Stimulated activated CD8-positive, alpha-beta memory T cell treated with anti-CD3 and anti-CD28 coated beads, Interleukin-12 subunit alpha, Interleukin-12 subunit beta, amount 100 ng/mL, for 1 hour (primary cell): ENCODE data around the gene CSRNP3.

Experiments
- DNase-seq: peaks from one replicate; pipeline ENCODE4 v3.0.0-alpha.2; 2020; ENCODE audit warnings: low read depth

Gene CSRNP3

GRCh38 chr2:165687426-165688002 is 218.0 kb downstream of the CSRNP3 start:
- no peak for DNase-seq

DNA sequence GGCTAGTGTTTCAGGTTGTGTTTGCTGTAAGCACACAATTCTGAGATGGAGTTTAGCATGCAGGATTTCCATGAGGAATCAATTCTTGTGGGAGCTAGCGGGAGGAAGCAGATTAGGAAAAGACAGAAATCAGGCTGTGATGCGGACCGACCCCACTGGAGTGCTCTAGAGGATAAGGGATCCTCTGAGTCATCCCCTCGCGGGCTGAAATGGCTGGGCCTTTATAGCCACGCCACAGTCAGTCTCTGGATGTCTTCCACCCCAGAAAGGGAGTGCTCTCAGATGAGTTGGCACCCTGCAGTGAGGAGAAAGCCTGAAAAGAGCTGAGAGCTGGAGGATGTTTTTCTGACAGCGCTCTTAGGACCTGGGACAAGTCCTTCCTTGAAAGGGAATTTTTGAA is 222.1 kb downstream of the CSRNP3 start:
- no peak for DNase-seq

DNA sequence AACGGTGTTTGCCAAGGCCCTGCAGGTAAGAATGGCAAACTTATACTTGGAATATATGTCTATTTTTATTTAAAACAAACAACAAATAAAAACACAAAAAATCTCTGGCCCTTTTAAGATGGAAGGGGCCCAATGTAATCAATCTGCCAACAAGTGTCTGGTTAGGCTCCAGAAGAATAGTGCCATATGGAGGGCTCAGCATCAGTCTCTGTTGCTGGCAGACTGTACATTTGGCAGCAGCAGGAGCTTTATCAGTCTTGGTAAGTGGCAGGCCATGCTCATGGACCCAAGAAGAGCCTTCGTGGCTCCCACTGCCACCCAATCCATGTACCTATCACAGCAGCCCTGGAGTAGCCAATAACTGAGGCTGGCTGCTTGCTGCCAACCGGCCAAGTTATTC is 223.4 kb downstream of the CSRNP3 start:
- DNase-seq = no peak

DNA sequence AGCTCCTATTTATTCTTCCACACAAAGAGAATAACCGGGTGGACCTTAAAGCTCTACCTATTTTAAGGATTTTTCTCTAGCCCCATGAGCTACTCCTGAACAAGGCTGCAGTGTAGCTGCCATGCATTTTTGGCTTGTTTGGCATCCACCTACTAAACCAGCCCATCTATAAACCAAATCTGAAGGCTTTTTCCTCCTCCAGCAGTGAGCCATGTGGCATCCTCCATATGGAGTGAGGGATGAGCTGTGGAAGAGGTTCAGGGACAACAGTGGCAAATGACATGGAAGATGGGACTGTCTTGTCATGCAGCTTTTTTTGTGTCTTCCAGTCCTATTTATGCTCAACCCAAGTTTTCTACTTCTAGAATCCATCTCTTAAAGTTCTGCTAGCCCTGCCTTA is 224.3 kb downstream of the CSRNP3 start:
- no peak for DNase-seq

DNA sequence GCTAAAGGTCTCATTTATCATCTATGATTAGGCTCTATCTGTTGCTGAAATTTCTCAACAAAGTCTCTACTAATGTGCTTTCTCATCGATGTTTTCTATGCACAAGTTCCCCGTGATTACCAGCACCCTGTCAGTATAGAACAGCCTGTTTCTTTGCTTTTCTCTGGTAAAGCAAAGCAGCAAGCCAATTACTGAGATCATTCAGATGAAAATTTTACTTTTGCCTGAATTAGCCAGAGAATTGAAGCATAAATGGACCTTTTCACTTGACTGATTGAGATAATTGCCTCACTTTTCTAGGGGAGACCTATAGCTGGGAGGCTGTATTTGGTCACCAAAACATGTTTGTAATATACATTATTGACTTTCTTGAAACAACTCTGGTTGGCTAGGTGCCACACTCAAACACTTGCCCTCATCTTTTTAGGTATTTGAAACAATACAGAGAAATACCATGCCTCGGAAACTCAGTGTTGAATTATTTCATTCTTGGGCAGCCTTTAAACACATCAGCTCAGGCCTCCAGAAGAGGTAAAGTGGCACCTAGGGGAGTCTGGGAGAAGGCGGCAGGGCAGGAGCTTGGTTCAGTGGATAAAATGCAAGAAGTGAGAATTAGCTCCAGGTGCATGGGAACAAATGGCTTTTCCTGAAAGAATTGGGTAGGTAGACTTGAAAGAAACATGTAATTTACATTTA is 228.4 kb downstream of the CSRNP3 start:
- DNase-seq = no peak

- no peak for DNase-seq
Measured at GRCh38 chr2:165698444-165698884, 229.0 kb downstream of the CSRNP3 start.

GRCh38 chr2:165699946-165700345 is 230.4 kb downstream of the CSRNP3 start:
- no peak for DNase-seq

DNA sequence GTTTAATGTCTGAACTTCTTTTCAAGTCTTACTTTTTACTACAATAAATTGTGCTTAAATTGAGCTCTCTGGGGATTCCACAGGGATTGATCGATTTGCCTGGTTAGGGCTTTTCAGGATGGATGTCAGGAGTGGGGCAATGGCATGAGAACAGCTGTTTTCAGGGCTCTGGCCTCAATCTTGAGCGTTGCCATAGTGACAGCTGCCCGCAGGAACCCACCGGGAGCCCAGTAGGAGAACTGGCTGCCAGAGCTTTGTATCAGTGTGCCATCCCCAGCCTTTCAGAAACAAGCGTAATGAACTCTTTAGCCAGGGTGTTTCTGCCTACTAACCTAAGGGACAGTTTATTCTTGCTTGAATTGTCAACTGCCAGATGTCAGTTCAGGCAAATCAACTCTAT is 231.0 kb downstream of the CSRNP3 start:
- DNase-seq = no peak

GRCh38 chr2:165701147-165701546 is 231.6 kb downstream of the CSRNP3 start:
- DNase-seq = no peak

DNA sequence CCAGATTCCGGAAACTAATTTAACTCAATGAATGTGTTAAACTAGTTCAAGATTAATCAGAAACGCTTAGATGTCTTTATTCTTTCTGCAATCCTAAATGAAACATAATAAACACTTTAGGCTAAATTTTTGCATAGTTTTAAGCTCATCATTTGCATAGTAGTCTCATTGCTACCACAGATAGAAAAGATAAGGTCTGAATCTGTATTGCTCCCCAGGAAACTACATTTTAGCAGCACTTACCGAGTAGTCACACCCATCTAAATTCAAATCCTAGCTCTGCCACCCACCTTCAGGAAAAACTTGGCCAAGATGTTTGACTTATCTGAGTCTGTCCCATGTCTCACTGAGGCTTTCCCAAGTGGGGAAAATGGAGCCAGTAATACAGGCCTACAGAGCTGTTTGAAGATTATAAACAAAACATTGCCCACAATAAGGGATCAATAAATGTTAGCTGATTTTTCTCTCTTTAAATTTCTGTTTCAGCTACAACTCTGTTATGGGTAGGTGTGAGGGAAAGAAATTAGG is 237.5 kb downstream of the CSRNP3 start:
- DNase-seq = no peak

- no peak for DNase-seq
Measured at GRCh38 chr2:165716091-165716490, 246.6 kb downstream of the CSRNP3 start.

- DNase-seq = no peak
Measured at GRCh38 chr2:165718610-165719210, 249.2 kb downstream of the CSRNP3 start.

GRCh38 chr2:165720511-165720910 is 251.0 kb downstream of the CSRNP3 start:
- no peak for DNase-seq

DNA sequence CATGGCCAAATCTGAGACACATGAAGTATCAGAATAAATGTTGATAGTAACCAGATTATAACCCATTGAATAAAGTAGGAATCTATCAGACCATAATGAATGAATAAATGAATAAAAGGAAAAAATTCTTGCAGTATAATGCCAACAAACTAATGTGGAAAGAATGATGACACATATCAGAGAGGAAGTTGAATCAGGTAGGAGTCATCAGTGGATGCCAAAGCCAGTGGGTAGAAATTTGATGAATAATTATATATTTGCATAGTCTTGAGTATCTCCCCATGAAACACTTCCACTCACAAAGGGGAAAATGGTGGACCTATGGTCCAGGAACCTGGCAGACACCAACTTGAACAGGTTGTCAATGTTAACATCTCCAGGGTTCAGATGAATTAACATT is 255.9 kb downstream of the CSRNP3 start:
- DNase-seq = no peak
